ENCODE data around the gene FGFR2.

GRCh38 chr10:121596689-121597503 is 1.3 kb downstream of the FGFR2 start:
- TF ChIP-seq CTCF (IDR thresholded peaks at IDR 0.05) (peak in 1 of 5 experiments; percentile 12), EP300 (IDR thresholded peaks at IDR 0.05) (peak in 1 of 2 donors; percentile 12), POLR2A (IDR thresholded peaks at IDR 0.05) (no peak)

All from tibial nerve (tissue), 4 donors.